HepG2 (cell line): ENCODE measurements around the gene COLEC12. TPM values are rescaled to one million over a fixed set of nuclear protein-coding genes. Genes with fewer than 3 reads are reported as not detected.
A peak's percentile ranks its signal among the peaks of the same experiment; 100 is the strongest.

ENCODE experiments used
- ATAC-seq: fragments of 200-7000 bp; cut with Tn5 transposase; 3 replicates; pipeline ENCODE4 v1.9.1; 2020; ENCODE audit warnings: mild to moderate bottlenecking, moderate library complexity
- BruUV-seq: library from RNA; stranded (reverse); fragments of 400-500 nt; replicated peaks from 2 replicates; lab custom pipeline; 2021; lab: Mats Ljungman, UMichigan
- CTCF ChIA-PET: fragments of 300-600 bp; formaldehyde crosslinking; extraction: SDS; loops from one replicate; lab custom pipeline; 2021; ENCODE audit warnings: low total read pairs, inconsistent platforms, low intra/inter-chr PET ratio; lab: Yijun Ruan, JAX
- POLR2A ChIA-PET: fragments of 350-600 bp; sonication (Branson Sonifier 250); formaldehyde crosslinking; loops from one replicate; lab custom pipeline; 2020; ENCODE audit warnings: antibody characterized with exemption, inconsistent platforms; lab: Yijun Ruan, JAX
- DNase-seq: peaks from one replicate; pipeline ENCODE4 v3.0.0-alpha.2; 2015; ENCODE audit warnings: low spot score
- FAIRE-seq: peaks from 3 replicates; lab custom pipeline; 2011; peaks lifted over from hg19 to GRCh38; lab: Jason Lieb, UNC
- H2AFZ ChIP-seq: one replicate; pipeline ENCODE4 v1.6.1; 2011; ENCODE audit warnings: low read length, inconsistent platforms
- H3K27ac ChIP-seq: fragments of 300-600 bp; 3 replicates; pipeline ENCODE4 v1.8.0; 2011; ENCODE audit warnings: mixed run types, mild to moderate bottlenecking, mixed read lengths, low read length, inconsistent platforms; ENCODE audit not compliant: insufficient read depth; ENCODE audit errors: extremely low read length
- H3K27me3 ChIP-seq, 2 experiments: fragments of 200-600 bp in 1 of 2; 2 replicates in 1 of 2; 3 replicates in 1 of 2; pipeline versions ENCODE4 v1.6.0 to v1.8.0; 2011; ENCODE audit warnings: low read length in 2 of 2, mild to moderate bottlenecking in 2 of 2, moderate library complexity in 2 of 2, inconsistent platforms in 1 of 2; ENCODE audit not compliant: insufficient read depth in 2 of 2, control insufficient read depth in 1 of 2
- H3K36me3 ChIP-seq, 2 experiments: fragments of 200-600 bp in 1 of 2; replicated peaks in 1 of 2; 2 replicates in 1 of 2; 3 replicates in 1 of 2; pipeline versions ENCODE4 v1.5.1 to v1.8.0; 2011; ENCODE audit warnings: low read length in 2 of 2, inconsistent platforms in 1 of 2; ENCODE audit not compliant: insufficient read depth in 2 of 2, control insufficient read depth in 1 of 2
- H3K4me1 ChIP-seq: 2 replicates; pipeline ENCODE4 v1.5.1; 2012; ENCODE audit warnings: low read length, inconsistent platforms; ENCODE audit not compliant: insufficient read depth
- H3K4me2 ChIP-seq: 2 replicates; pipeline ENCODE4 v1.6.0; 2011; ENCODE audit warnings: low read depth, low read length, inconsistent platforms
- H3K4me3 ChIP-seq, 3 experiments: fragments of 200-600 bp in 1 of 3; sonication (generic), shearing (Covaris generic) in 1 of 3; replicated peaks in 1 of 3; 2 replicates each; pipeline ENCODE4 v1.5.1; 2011 to 2016; ENCODE audit warnings: low read length in 3 of 3, inconsistent platforms in 2 of 3, low read depth in 2 of 3, mild to moderate bottlenecking in 2 of 3, control low read depth in 1 of 3, mixed read lengths in 1 of 3; ENCODE audit not compliant: insufficient read depth in 1 of 3
- H3K79me2 ChIP-seq: one replicate; pipeline ENCODE4 v1.6.1; 2011; ENCODE audit warnings: low read length, inconsistent platforms; ENCODE audit not compliant: insufficient read depth
- H3K9ac ChIP-seq: 2 replicates; pipeline ENCODE4 v1.6.0; 2011; ENCODE audit warnings: mild to moderate bottlenecking, low read depth, low read length, inconsistent platforms; ENCODE audit not compliant: insufficient read depth
- H3K9me3 ChIP-seq: 2 replicates; pipeline ENCODE4 v1.5.1; 2012; ENCODE audit warnings: mild to moderate bottlenecking, low read length
- H4K20me1 ChIP-seq: 2 replicates; pipeline ENCODE4 v1.6.0; 2011; ENCODE audit warnings: inconsistent platforms, mild to moderate bottlenecking, low read length, moderate library complexity; ENCODE audit not compliant: insufficient read depth
- AHDC1 ChIP-seq: sonication (generic); formaldehyde crosslinking; IDR thresholded peaks from 2 replicates; pipeline ENCODE4 v1.5.1; 2020; ENCODE audit warnings: mild to moderate bottlenecking, missing genetic modification reagents, borderline replicate concordance
- CTCF ChIP-seq: sonication (generic); formaldehyde crosslinking; IDR thresholded peaks from 2 replicates; pipeline ENCODE4 v1.5.0; 2020; ENCODE audit warnings: mild to moderate bottlenecking, missing genetic modification reagents, moderate library complexity
- KLF6 ChIP-seq: IDR thresholded peaks from 2 replicates; pipeline ENCODE4 v1.8.0; 2016; ENCODE audit warnings: missing biosample characterization, missing genetic modification reagents
- NFKB2 ChIP-seq: sonication (generic); formaldehyde crosslinking; IDR thresholded peaks from 2 replicates; pipeline ENCODE4 v1.4.0; 2020; ENCODE audit warnings: missing genetic modification reagents, borderline replicate concordance
- RXRA ChIP-seq: sonication (generic); formaldehyde crosslinking; IDR thresholded peaks from 2 replicates; pipeline ENCODE4 v1.5.1; 2020; ENCODE audit warnings: missing genetic modification reagents
- TFAP4 ChIP-seq: sonication (generic); IDR thresholded peaks from 2 replicates; pipeline ENCODE4 v1.6.1; 2016; ENCODE audit warnings: low read depth, borderline replicate concordance
- THAP8 ChIP-seq: sonication (generic); formaldehyde crosslinking; IDR thresholded peaks from 2 replicates; pipeline ENCODE4 v1.5.1; 2020; ENCODE audit warnings: missing genetic modification reagents, mild to moderate bottlenecking, borderline replicate concordance
- ZC3H4 ChIP-seq: sonication (generic); formaldehyde crosslinking; IDR thresholded peaks from 2 replicates; pipeline ENCODE4 v1.4.0; 2020; ENCODE audit warnings: missing genetic modification reagents, borderline replicate concordance
- ZNF441 ChIP-seq: sonication (generic); formaldehyde crosslinking; IDR thresholded peaks from 2 replicates; pipeline ENCODE4 v1.7.0; 2021; ENCODE audit warnings: missing genetic modification reagents, borderline replicate concordance
- ZNF687 ChIP-seq: sonication (generic); formaldehyde crosslinking; IDR thresholded peaks from 2 replicates; pipeline ENCODE4 v1.5.1; 2020; ENCODE audit warnings: mild to moderate bottlenecking, missing genetic modification reagents, moderate library complexity
- WGBS: methylation state at CpG from one replicate; pipeline ENCODE4 v1.1.6; 2017; ENCODE audit warnings: low lambda C conversion rate; 5-methylcytosine and 5-hydroxymethylcytosine counted together
- in situ Hi-C: cut with HindIII; loops from 2 replicates; pipeline ENCODE4 v1.10.0; 2017; ENCODE audit warnings: low pct_unique_long_range_greater_than_20kb; ENCODE audit not compliant: extremely low pct_ligation_motif_present
- intact Hi-C: fragments of 100-400 bp; cut with micrococcal nuclease; formaldehyde crosslinking; loops from one replicate; pipeline ENCODE4 v1.10.0; 2022; ENCODE audit not compliant: unreplicated experiment
- polyA plus RNA-seq, 8 experiments: library from polyadenylated mRNA; depleted of rRNA in 3 of 8; stranded (reverse) in 7 of 8; unstranded in 1 of 8; fragments of >200 nt; fragmentation: Illumina TruSeq in 4 of 8; extraction: Trizol in 4 of 8; gene quantifications; 2 replicates each; pipeline versions ENCODE4 v1.2.1 to v1.2.3, GENCODE V29; 2011 to 2016; ENCODE audit warnings: low read depth in 4 of 8, missing spikeins in 1 of 8, mixed read lengths in 1 of 8; ENCODE audit not compliant: insufficient read depth in 1 of 8
- total RNA-seq, 5 experiments: library from RNA; depleted of rRNA; stranded (reverse); fragments of >200 nt; fragmentation: Illumina TruSeq; extraction: Trizol; gene quantifications; 2 replicates each; pipeline ENCODE4 v1.2.3, GENCODE V29; 2016; ENCODE audit warnings: low read depth in 1 of 5

COLEC12 gene
- total and polyA plus RNA-seq, 2 of the 13 experiments (the other 11 are each of a cell fraction or from before 2014, with no cell fraction given): 0.02 to 0.11 TPM

- H3K9me3 ChIP-seq: no peaks in the 10 kb centered on the region; the same call in 1 of the 2 replicates
- no peak overlapping the region for H3K9ac ChIP-seq
- peak overlapping the region; percentile 83 for H2AFZ ChIP-seq
- FAIRE-seq: no peak
- H3K4me3 ChIP-seq: no peak overlapping the region
- intact Hi-C loops: no loop called here
- TF ChIP-seq TFAP4 (peak; percentile 26; the same call in 1 of the 2 replicates), RXRA (no peak), ZC3H4 (CRISPR knock-in tag) (no peak), THAP8 (CRISPR knock-in tag) (no peak), AHDC1 (no peak), CTCF (CRISPR knock-in tag) (peak; percentile 17; the same call in 1 of the 2 replicates), ZNF687 (0 out of 2 replicates have a peak, but pooled peaks have one; percentile 17), KLF6 (no peak), NFKB2 (CRISPR knock-in tag) (no peak), ZNF441 (CRISPR knock-in tag) (no peak)
- TF ChIP-seq, all 625 proteins: peak for 3
- no TSS peak for BruUV-seq
- peaks cover 7% of the 10 kb centered on the region for H3K4me1 ChIP-seq
- peak; percentile 18 for DNase-seq
- in situ Hi-C loops: no loop called here
- POLR2A ChIA-PET: no interaction called here
- H3K79me2 ChIP-seq: no peaks in the 10 kb centered on the region
- H3K36me3 ChIP-seq: no peaks in the 10 kb centered on the region
- H3K4me2 ChIP-seq: peak overlapping the region; percentile 47; the same call in 1 of the 2 replicates
- peak; percentile 95 for ATAC-seq
- H3K27ac ChIP-seq: no peak overlapping the region
- H4K20me1 ChIP-seq: no peaks in the 10 kb centered on the region
- H3K27me3 ChIP-seq: no peaks in the 10 kb centered on the region
- 9% methylated on average over 7 of the region's 8 CpGs for WGBS
- CTCF ChIA-PET: no interaction called here
Observed at GRCh38 chr18:449374-449773, 51.1 kb downstream of the COLEC12 start.
